Left ventricle myocardium inferior (tissue), 1 donor: ENCODE data around the gene SESN1. TPM values are rescaled to one million over a fixed set of nuclear protein-coding genes. Genes with fewer than 3 reads are reported as not detected.
A peak's percentile ranks its signal among the peaks of the same experiment; 100 is the strongest.
"Not testable (repeated sequence)": the region's sequence is repeated elsewhere in the genome, so short reads cannot be mapped to it uniquely, and the experiment has no call there.

Source experiments
- DNase-seq: peaks from one replicate; pipeline ENCODE4 v3.0.0-alpha.2; 2020
- H3K27ac ChIP-seq: fragments of 200-600 bp; replicated peaks from 2 replicates; pipeline ENCODE4 v1.8.0; 2021
- H3K27me3 ChIP-seq: fragments of 200-600 bp; 2 replicates; pipeline ENCODE4 v1.8.0; 2021; ENCODE audit warnings: low read depth
- H3K36me3 ChIP-seq: fragments of 200-600 bp; 2 replicates; pipeline ENCODE4 v1.8.0; 2021
- H3K4me1 ChIP-seq: fragments of 200-600 bp; 2 replicates; pipeline ENCODE4 v1.8.0; 2021
- H3K4me3 ChIP-seq: fragments of 200-600 bp; 2 replicates; pipeline ENCODE4 v1.8.0; 2021; ENCODE audit warnings: mild to moderate bottlenecking, moderate library complexity
- H3K9me3 ChIP-seq: fragments of 200-600 bp; replicated peaks from 2 replicates; pipeline ENCODE4 v1.8.0; 2021
- intact Hi-C: fragments of 100-400 bp; cut with micrococcal nuclease; formaldehyde crosslinking; loops from one replicate; pipeline ENCODE4 v1.11.0; 2022
- total RNA-seq: library from RNA; stranded (reverse); fragmentation: NEBNext Ultra II Directional; extraction: Animal tissue kit (Norgen Biotek cat#: 25700); gene quantifications from one replicate; pipeline ENCODE4 v1.2.1, GENCODE V29; 2021
- TF ChIP-seq, protein P1 (sequence below): fragments of 200-600 bp; IDR thresholded peaks from 2 replicates; pipeline ENCODE4 v1.8.0; 2021; ENCODE audit warnings: antibody characterized with exemption, mild to moderate bottlenecking, borderline replicate concordance
- donor health status: DM: no; HTN: yes; CAD: no; lungs with severe emphysema.

Gene SESN1
- total RNA-seq, 1 donor from 2014 or later, result 44.1 TPM

- Histone ChIP-seq H3K27ac (peak overlapping the region; percentile 99), H3K9me3 (no peaks in the 10 kb centered on the region), H3K27me3 (no peaks in the 10 kb centered on the region), H3K4me3 (peak overlapping the region; percentile 74), H3K36me3 (peaks cover 3% of the 10 kb centered on the region), H3K4me1 (peaks cover 68% of the 10 kb centered on the region)
- DNase-seq, result no peak
- intact Hi-C loops, result no loop called here
- TF ChIP-seq, protein P1, sequence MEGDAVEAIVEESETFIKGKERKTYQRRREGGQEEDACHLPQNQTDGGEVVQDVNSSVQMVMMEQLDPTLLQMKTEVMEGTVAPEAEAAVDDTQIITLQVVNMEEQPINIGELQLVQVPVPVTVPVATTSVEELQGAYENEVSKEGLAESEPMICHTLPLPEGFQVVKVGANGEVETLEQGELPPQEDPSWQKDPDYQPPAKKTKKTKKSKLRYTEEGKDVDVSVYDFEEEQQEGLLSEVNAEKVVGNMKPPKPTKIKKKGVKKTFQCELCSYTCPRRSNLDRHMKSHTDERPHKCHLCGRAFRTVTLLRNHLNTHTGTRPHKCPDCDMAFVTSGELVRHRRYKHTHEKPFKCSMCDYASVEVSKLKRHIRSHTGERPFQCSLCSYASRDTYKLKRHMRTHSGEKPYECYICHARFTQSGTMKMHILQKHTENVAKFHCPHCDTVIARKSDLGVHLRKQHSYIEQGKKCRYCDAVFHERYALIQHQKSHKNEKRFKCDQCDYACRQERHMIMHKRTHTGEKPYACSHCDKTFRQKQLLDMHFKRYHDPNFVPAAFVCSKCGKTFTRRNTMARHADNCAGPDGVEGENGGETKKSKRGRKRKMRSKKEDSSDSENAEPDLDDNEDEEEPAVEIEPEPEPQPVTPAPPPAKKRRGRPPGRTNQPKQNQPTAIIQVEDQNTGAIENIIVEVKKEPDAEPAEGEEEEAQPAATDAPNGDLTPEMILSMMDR, result no peak
These were observed 772 bp downstream of the SESN1 start for GRCh38 chr6:109093732-109094415.

- H3K27me3 ChIP-seq, result no peaks in the 10 kb centered on the region
- intact Hi-C loops, result no loop called here
- TF ChIP-seq, protein P1, result no peak
- H3K36me3 ChIP-seq, result peaks cover 3% of the 10 kb centered on the region
- peak overlapping the region; percentile 99 for H3K27ac ChIP-seq
- H3K4me3 ChIP-seq, result peak overlapping the region; percentile 74
- peaks cover 85% of the 10 kb centered on the region for H3K4me1 ChIP-seq
- H3K9me3 ChIP-seq, result no peaks in the 10 kb centered on the region
- DNase-seq, result no peak
These were observed 2.6 kb downstream of the SESN1 start for GRCh38 chr6:109092074-109092473.

DNA sequence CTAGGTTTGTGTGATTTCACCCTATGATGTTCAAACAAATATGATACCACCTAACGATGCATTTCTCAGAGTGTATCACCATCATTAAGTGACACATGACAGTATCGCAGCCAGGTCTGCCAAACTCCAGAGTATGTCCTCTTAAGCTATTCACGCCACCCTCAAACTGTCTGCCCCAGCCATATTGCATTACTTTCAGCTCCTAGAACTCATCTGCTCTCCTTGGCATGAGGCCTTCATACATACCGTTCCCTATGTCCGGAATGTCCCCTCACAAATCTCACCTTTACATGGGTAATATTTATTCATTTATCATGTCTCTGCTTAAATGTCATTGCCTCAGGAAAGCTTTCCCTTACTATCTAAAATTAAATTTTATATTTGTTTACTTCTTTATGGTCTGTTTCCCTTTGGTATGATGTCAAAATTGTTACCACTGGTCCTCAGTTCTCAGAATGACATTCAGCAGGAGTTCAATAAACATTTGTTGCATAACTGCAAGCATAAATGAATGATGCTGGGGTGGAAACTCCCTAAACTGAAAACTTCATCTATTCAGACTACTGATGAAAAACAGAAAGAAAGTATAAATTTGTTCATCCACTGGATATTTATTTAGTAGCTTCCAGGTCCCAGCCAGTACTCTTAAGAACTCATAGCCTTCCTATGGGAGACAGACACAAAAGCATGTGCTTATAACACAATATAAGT, 3.2 kb downstream of the SESN1 start:
- H3K4me1 ChIP-seq, result peaks cover 84% of the 10 kb centered on the region
- H3K4me3 ChIP-seq, result peak overlapping the region; percentile 74
- DNase-seq, result no peak
- H3K27ac ChIP-seq, result peak overlapping the region; percentile 99
- H3K27me3 ChIP-seq, result no peaks in the 10 kb centered on the region
- intact Hi-C loops, result no loop called here
- no peaks in the 10 kb centered on the region for H3K9me3 ChIP-seq
- H3K36me3 ChIP-seq, result peaks cover 3% of the 10 kb centered on the region
- TF ChIP-seq, protein P1, result no peak

DNA sequence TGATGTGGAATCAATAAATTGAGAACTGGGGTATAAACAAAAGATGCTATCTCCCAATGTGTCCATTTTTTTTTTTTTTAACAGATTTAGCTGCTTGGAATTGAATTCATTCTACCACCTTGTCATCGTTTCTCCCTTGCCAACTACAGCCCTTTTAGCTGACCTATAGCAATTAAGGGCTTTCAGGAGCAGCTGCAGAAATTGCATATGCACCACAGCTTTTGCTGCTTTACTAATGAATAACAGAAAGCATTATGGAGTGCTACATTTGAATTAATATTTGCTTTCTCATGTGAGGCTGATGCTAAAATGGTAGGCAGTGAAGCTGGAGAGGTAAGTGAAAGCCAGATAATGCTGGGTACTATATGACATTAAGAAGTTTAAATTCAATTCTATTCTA, 5.7 kb downstream of the SESN1 start:
- no peak for DNase-seq
- no peaks in the 10 kb centered on the region for H3K9me3 ChIP-seq
- intact Hi-C loops, result no loop called here
- peaks cover 96% of the 10 kb centered on the region for H3K4me1 ChIP-seq
- H3K27ac ChIP-seq, result peak overlapping the region; percentile 99
- peak overlapping the region; percentile 74 for H3K4me3 ChIP-seq
- peaks cover 17% of the 10 kb centered on the region for H3K36me3 ChIP-seq
- no peaks in the 10 kb centered on the region for H3K27me3 ChIP-seq
- TF ChIP-seq, protein P1, result no peak

- intact Hi-C loops, result no loop called here
- peak overlapping the region; percentile 74 for H3K4me3 ChIP-seq
- DNase-seq, result no peak
- no peaks in the 10 kb centered on the region for H3K9me3 ChIP-seq
- peak overlapping the region; percentile 99 for H3K27ac ChIP-seq
- H3K4me1 ChIP-seq, result peaks cover 98% of the 10 kb centered on the region
- TF ChIP-seq, protein P1, result no peak
- H3K36me3 ChIP-seq, result peaks cover 17% of the 10 kb centered on the region
- no peaks in the 10 kb centered on the region for H3K27me3 ChIP-seq
These were observed 6.9 kb downstream of the SESN1 start for GRCh38 chr6:109087661-109088264.

DNA sequence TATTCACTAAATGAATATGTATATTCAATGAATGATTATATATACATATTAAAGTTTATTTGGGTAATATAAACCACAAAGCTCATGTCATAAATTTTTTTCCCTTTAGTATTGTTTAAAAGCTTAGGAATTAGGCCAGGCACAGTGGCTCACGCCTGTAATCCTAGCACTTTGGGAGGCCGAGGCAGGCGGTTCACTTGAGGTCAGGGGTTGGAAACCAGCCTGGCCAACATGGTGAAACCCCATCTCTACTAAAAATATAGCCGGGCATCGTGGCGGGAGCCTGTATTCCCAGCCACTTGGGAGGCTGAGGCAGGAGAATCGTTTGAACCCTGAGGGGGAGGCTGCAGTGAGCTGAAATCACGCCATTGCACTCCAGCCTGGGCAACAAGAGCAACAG, 10.5 kb downstream of the SESN1 start:
- DNase-seq, intact Hi-C loops, H3K9me3 ChIP-seq, H3K27me3 ChIP-seq: not testable (repeated sequence)
- Histone ChIP-seq H3K4me1 (peaks cover 97% of the 10 kb centered on the region), H3K27ac (peak overlapping the region; percentile 99), H3K4me3 (peak overlapping the region; percentile 15), H3K36me3 (peaks cover 18% of the 10 kb centered on the region)
